ENCODE measurements around the gene SUSD4. TPM values are rescaled to one million over a fixed set of nuclear protein-coding genes. Genes with fewer than 3 reads are reported as not detected.

Gene SUSD4
- total and polyA plus RNA-seq, 2 donors (not counting 3 experiments of a cell fraction or from before 2014, with no cell fraction given) = not detected

- Histone ChIP-seq H4K20me1 (replicated peaks; ENCODE audit: control insufficient read depth, extremely low read depth, insufficient read depth, low read length) (no peaks in the 10 kb centered on the region), H2AFZ (ENCODE audit: low read depth, low read length) (no peak overlapping the region), H3K27ac (ENCODE audit: insufficient read depth, low read depth, low read length) (no peak overlapping the region), H3K79me2 (ENCODE audit: control insufficient read depth, insufficient read depth, low read length) (no peaks in the 10 kb centered on the region), H3K4me2 (ENCODE audit: insufficient read depth, low read length) (no peak overlapping the region), H3K9ac (replicated peaks; ENCODE audit: extremely low read depth, insufficient read depth, low read length) (no peak overlapping the region), H3K4me3 (replicated peaks in 1 of 3; ENCODE audit: insufficient read depth in 1 of 3, low read depth in 1 of 3, low read length in 3 of 3) (no peak overlapping the region), H3K36me3 (ENCODE audit: control insufficient read depth in 2 of 2, extremely low read depth in 1 of 2, insufficient read depth in 2 of 2, low read length in 2 of 2) (no peaks in the 10 kb centered on the region), H3K27me3 (ENCODE audit: control insufficient read depth in 2 of 2, insufficient read depth in 2 of 2, low read length in 2 of 2) (no peaks in the 10 kb centered on the region), H3K4me1 (ENCODE audit: control insufficient read depth, extremely low read depth, insufficient read depth, low read length) (no peaks in the 10 kb centered on the region), H3K9me1 (replicated peaks; ENCODE audit: control insufficient read depth, extremely low read depth, insufficient read depth, low read length) (no peaks in the 10 kb centered on the region), H3K9me3 (replicated peaks; ENCODE audit: control insufficient read depth, insufficient read depth, low read length) (no peaks in the 10 kb centered on the region)
- ChIA-PET POLR2A (no interaction called here), CTCF (interaction anchor here (0.8 to 1.5 kb wide), 4 partner anchors 41 to 509 kb away, joined by 3 to 6 read pairs (median 3); no protein-coding TSS in a partner anchor)
- DNase-seq (ENCODE audit: low read depth, low spot score) (no peak), FAIRE-seq (no peak)
- TF ChIP-seq JUN (IDR thresholded peaks at IDR 0.05; ENCODE audit: borderline replicate concordance, insufficient read depth, insufficient read length, low read depth) = no peak
- no peak for TF ChIP-seq POLR2AphosphoS5 (IDR thresholded peaks at IDR 0.05; ENCODE audit: insufficient read depth, low read depth, low read length)
- TF ChIP-seq GATA2 (IDR thresholded peaks at IDR 0.05; ENCODE audit: insufficient read depth, insufficient read length, low read depth, low read length) = no peak
- no peak for TF ChIP-seq POLR2A (IDR thresholded peaks at IDR 0.05; ENCODE audit: low read depth, low read length)
- no peak for TF ChIP-seq MYC (IDR thresholded peaks at IDR 0.05; ENCODE audit: low read depth, low read length)
- TF ChIP-seq MAX (IDR thresholded peaks at IDR 0.05; ENCODE audit: insufficient read depth, insufficient read length) = no peak
- no peak for TF ChIP-seq CTCF (IDR thresholded peaks at IDR 0.05; ENCODE audit: extremely low read depth in 1 of 2, insufficient read depth in 1 of 2, low read depth in 1 of 2, low read length in 2 of 2)
- no peak for TF ChIP-seq EZH2 (IDR thresholded peaks at IDR 0.05; ENCODE audit: borderline replicate concordance, low read depth, low read length, severe bottlenecking)
- no peak for TF ChIP-seq FOS (IDR thresholded peaks at IDR 0.05; ENCODE audit: borderline replicate concordance, insufficient read depth, low read length)
- no TSS peak for BruUV-seq (replicated peaks)
- intact Hi-C loops (cut with micrococcal nuclease) (no loop called here), dilution Hi-C loops (cut with MboI; ENCODE audit: extremely low pct_ligation_motif_present, low sequenced_read_pairs) (no loop called here)
Observed at GRCh38 chr1:223175032-223175431, 188.9 kb downstream of the SUSD4 start.

Small RNA genes within 50 kb of the gene (small RNA-seq; reads per million reads assigned to genes)
- not detected for gene RNU4-57P (ENCODE audit: insufficient read depth, insufficient read length, low read depth, low replicate concordance)

Other genes starting within 250 kb of the SUSD4 start
- gene TLR5, start 220.9 kb downstream of the SUSD4 start, total RNA-seq = 0.15 and 0.16 TPM in 2 replicates
- gene TLR5, start 220.9 kb downstream of the SUSD4 start, polyA plus RNA-seq = 0.11 and 0.25 TPM in 2 replicates
- gene CCDC185, start 29.2 kb upstream of the SUSD4 start, total RNA-seq = not detected in 2 replicates
- not detected in 2 replicates for gene CCDC185, start 29.2 kb upstream of the SUSD4 start, polyA plus RNA-seq